ENCODE measurements around the gene LGALS1. TPM values are rescaled to one million over a fixed set of nuclear protein-coding genes. Genes with fewer than 3 reads are reported as not detected.
A peak's percentile ranks its signal among the peaks of the same experiment; 100 is the strongest.

Gene LGALS1
- total RNA-seq, 1 experiment from 2014 or later, result 269 TPM

- H3K4me3 ChIP-seq (ENCODE audit: low read depth, low read length, poor library complexity, severe bottlenecking), result no peak overlapping the region
- H3K36me3 ChIP-seq (ENCODE audit: insufficient read depth, low read length, poor library complexity, severe bottlenecking), result no peaks in the 10 kb centered on the region
- H3K27ac ChIP-seq (ENCODE audit: low read depth, low read length, poor library complexity, severe bottlenecking), result no peak overlapping the region
- ChIA-PET CTCF (interaction anchor here (0.6 to 0.9 kb wide), 2 partner anchors 11 to 12 kb away, joined by 3 read pairs; no protein-coding TSS in a partner anchor), POLR2A (ENCODE audit: low non-redundant PET) (no interaction called here)
- no peak for DNase-seq (ENCODE audit: low spot score)
- no TSS peak for BruUV-seq (replicated peaks)
- H3K9me3 ChIP-seq (ENCODE audit: low read depth, low read length, poor library complexity, severe bottlenecking), result no peaks in the 10 kb centered on the region
- TF ChIP-seq EZH2 (IDR thresholded peaks at IDR 0.05; ENCODE audit: borderline replicate concordance, low read depth, low read length, poor library complexity, severe bottlenecking) (no peak), CTCF (conservative IDR thresholded peaks at IDR 0.05; ENCODE audit: low read depth, low read length) (no peak)
- H3K27me3 ChIP-seq (replicated peaks; ENCODE audit: insufficient read depth, low read depth, low read length, poor library complexity), result no peaks in the 10 kb centered on the region
- H3K4me1 ChIP-seq (ENCODE audit: insufficient read depth, low read length, poor library complexity, severe bottlenecking), result peaks cover 25% of the 10 kb centered on the region
- intact Hi-C loops (cut with micrococcal nuclease; ENCODE audit: unreplicated experiment), result no loop called here
Measured at GRCh38 chr22:37631448-37632173, 43.8 kb upstream of the LGALS1 start.

GRCh38 chr22:37632174-37633088, 43.0 kb upstream of the LGALS1 start:
- DNase-seq (ENCODE audit: low spot score), result no peak
- no peaks in the 10 kb centered on the region for H3K36me3 ChIP-seq (ENCODE audit: insufficient read depth, low read length, poor library complexity, severe bottlenecking)
- CTCF ChIA-PET, result interaction anchor here (0.9 to 2.5 kb wide), 2 partner anchors 11 kb away, joined by 3 to 17 read pairs; no protein-coding TSS in a partner anchor
- peak overlapping the region; percentile 77 for H3K27ac ChIP-seq (ENCODE audit: low read depth, low read length, poor library complexity, severe bottlenecking)
- no TSS peak for BruUV-seq (replicated peaks)
- POLR2A ChIA-PET (ENCODE audit: low non-redundant PET), result no interaction called here
- no peaks in the 10 kb centered on the region for H3K9me3 ChIP-seq (ENCODE audit: low read depth, low read length, poor library complexity, severe bottlenecking)
- intact Hi-C loops (cut with micrococcal nuclease; ENCODE audit: unreplicated experiment), result no loop called here
- TF ChIP-seq EZH2 (IDR thresholded peaks at IDR 0.05; ENCODE audit: borderline replicate concordance, low read depth, low read length, poor library complexity, severe bottlenecking), result no peak
- TF ChIP-seq CTCF (conservative IDR thresholded peaks at IDR 0.05; ENCODE audit: low read depth, low read length), result no peak
- H3K4me3 ChIP-seq (ENCODE audit: low read depth, low read length, poor library complexity, severe bottlenecking), result no peak overlapping the region
- no peaks in the 10 kb centered on the region for H3K27me3 ChIP-seq (replicated peaks; ENCODE audit: insufficient read depth, low read depth, low read length, poor library complexity)
- H3K4me1 ChIP-seq (ENCODE audit: insufficient read depth, low read length, poor library complexity, severe bottlenecking), result peaks cover 21% of the 10 kb centered on the region

GRCh38 chr22:37633089-37633624, 42.3 kb upstream of the LGALS1 start:
- DNase-seq (ENCODE audit: low spot score), result no peak
- CTCF ChIA-PET, result interaction anchor here (0.7 to 2.5 kb wide), 3 partner anchors 10 to 159 kb away, joined by 4 to 17 read pairs (median 11); no protein-coding TSS in a partner anchor
- BruUV-seq (replicated peaks), result no TSS peak
- Histone ChIP-seq H3K9me3 (ENCODE audit: low read depth, low read length, poor library complexity, severe bottlenecking) (no peaks in the 10 kb centered on the region), H3K36me3 (ENCODE audit: insufficient read depth, low read length, poor library complexity, severe bottlenecking) (no peaks in the 10 kb centered on the region), H3K27ac (ENCODE audit: low read depth, low read length, poor library complexity, severe bottlenecking) (peak overlapping the region; percentile 77), H3K27me3 (replicated peaks; ENCODE audit: insufficient read depth, low read depth, low read length, poor library complexity) (no peaks in the 10 kb centered on the region), H3K4me1 (ENCODE audit: insufficient read depth, low read length, poor library complexity, severe bottlenecking) (peaks cover 21% of the 10 kb centered on the region), H3K4me3 (ENCODE audit: low read depth, low read length, poor library complexity, severe bottlenecking) (no peak overlapping the region)
- TF ChIP-seq CTCF (conservative IDR thresholded peaks at IDR 0.05; ENCODE audit: low read depth, low read length) (no peak), EZH2 (IDR thresholded peaks at IDR 0.05; ENCODE audit: borderline replicate concordance, low read depth, low read length, poor library complexity, severe bottlenecking) (no peak)
- intact Hi-C loops (cut with micrococcal nuclease; ENCODE audit: unreplicated experiment), result no loop called here
- POLR2A ChIA-PET (ENCODE audit: low non-redundant PET), result no interaction called here

All from A673 (cell line).